Cardiac muscle cell (in vitro differentiated cells and primary cell): ENCODE measurements around the gene PRKCH. TPM values are rescaled to one million over a fixed set of nuclear protein-coding genes. Genes with fewer than 3 reads are reported as not detected.
A peak's percentile ranks its signal among the peaks of the same experiment; 100 is the strongest.

Experiments used
- DNase-seq, 2 donors: peaks; one replicate each; pipeline versions ENCODE4 v3.0.0 to v3.0.0-alpha.2; 2010 to 2017; ENCODE audit warnings: low read depth in 1 of 2, low spot score in 1 of 2
- H3K27ac ChIP-seq: fragments of 200-600 bp; sonication (generic); 2 replicates; pipeline ENCODE4 v1.5.1; 2016
- H3K27me3 ChIP-seq: fragments of 200-600 bp; sonication (generic); 2 replicates; pipeline ENCODE4 v1.6.0; 2016; ENCODE audit warnings: control low read depth
- H3K36me3 ChIP-seq: fragments of 200-600 bp; sonication (generic); 2 replicates; pipeline ENCODE4 v1.5.1; 2016; ENCODE audit warnings: control low read depth
- H3K4me1 ChIP-seq: fragments of 200-600 bp; sonication (generic); 2 replicates; pipeline ENCODE4 v1.8.1; 2017; ENCODE audit warnings: low read depth, mild to moderate bottlenecking, mixed run types
- H3K4me3 ChIP-seq: fragments of 200-600 bp; sonication (generic); 2 replicates; pipeline ENCODE4 v1.5.1; 2016; ENCODE audit warnings: mild to moderate bottlenecking
- H3K9me3 ChIP-seq: fragments of 200-600 bp; sonication (generic); 2 replicates; pipeline ENCODE4 v1.5.1; 2017; ENCODE audit warnings: low read depth, mild to moderate bottlenecking, control low read depth
- polyA plus RNA-seq: library from polyadenylated mRNA; unstranded; fragments of >200 nt; fragmentation: Nextera tagmentation; extraction: Ambion mirVana; gene quantifications from 2 replicates; pipeline ENCODE4 v1.2.1, GENCODE V29; 2016
- total RNA-seq: library from RNA; depleted of rRNA; stranded (reverse); fragments of >200 nt; gene quantifications from 2 replicates; pipeline ENCODE4 v1.2.3, GENCODE V29; 2016
- TF ChIP-seq, protein P1 (sequence below): IDR thresholded peaks from 2 replicates; pipeline ENCODE4 v1.5.1; 2012; ENCODE audit warnings: low read depth, mild to moderate bottlenecking, low read length

PRKCH gene
- total and polyA plus RNA-seq, 2 experiments from 2014 or later, result 51.0 to 128 TPM

DNA sequence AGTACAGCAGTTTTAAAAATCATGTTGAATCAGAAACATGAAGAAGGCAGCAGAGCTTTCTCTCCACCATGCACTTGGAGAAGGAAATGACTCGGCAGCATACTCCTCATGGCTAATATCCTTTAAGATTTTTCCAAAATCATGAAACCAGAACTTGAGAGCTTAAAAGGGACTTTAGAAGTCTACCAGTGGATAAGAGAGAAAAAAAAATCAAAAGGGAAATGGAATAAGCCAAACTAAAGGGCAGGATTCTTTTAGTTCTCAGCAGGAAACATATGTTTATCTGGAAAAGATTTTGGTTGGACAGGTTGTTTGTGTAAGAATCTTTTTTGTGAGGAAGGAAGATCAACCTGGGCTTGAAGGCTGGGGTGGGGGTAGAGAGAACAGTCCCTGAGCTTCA, 111.8 kb downstream of the PRKCH start:
- TF ChIP-seq, protein P1, sequence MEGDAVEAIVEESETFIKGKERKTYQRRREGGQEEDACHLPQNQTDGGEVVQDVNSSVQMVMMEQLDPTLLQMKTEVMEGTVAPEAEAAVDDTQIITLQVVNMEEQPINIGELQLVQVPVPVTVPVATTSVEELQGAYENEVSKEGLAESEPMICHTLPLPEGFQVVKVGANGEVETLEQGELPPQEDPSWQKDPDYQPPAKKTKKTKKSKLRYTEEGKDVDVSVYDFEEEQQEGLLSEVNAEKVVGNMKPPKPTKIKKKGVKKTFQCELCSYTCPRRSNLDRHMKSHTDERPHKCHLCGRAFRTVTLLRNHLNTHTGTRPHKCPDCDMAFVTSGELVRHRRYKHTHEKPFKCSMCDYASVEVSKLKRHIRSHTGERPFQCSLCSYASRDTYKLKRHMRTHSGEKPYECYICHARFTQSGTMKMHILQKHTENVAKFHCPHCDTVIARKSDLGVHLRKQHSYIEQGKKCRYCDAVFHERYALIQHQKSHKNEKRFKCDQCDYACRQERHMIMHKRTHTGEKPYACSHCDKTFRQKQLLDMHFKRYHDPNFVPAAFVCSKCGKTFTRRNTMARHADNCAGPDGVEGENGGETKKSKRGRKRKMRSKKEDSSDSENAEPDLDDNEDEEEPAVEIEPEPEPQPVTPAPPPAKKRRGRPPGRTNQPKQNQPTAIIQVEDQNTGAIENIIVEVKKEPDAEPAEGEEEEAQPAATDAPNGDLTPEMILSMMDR, result no peak
- H3K4me1 ChIP-seq, result peaks cover 54% of the 10 kb centered on the region
- H3K9me3 ChIP-seq, result no peaks in the 10 kb centered on the region
- no peak for DNase-seq
- H3K27me3 ChIP-seq, result no peaks in the 10 kb centered on the region
- no peak overlapping the region for H3K27ac ChIP-seq
- no peak overlapping the region for H3K4me3 ChIP-seq
- H3K36me3 ChIP-seq, result no peaks in the 10 kb centered on the region

DNA sequence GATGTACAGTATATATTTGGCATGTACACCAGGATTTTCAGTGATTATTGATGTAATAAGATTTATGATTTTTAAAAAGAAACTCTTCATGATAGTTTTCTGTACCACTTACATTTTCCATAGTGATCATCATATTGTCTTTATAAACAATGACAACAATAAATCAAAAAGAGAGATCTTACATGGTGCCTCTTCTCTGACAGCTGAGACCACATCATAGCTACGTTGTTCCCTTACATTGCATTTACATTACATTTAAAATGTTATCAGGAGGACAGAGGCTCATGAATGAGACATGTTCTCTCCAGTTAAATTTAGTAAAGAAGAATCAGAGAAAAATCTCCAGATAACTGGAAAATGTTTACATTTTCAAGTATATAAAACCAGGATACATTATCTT, 112.4 kb downstream of the PRKCH start:
- TF ChIP-seq, protein P1, result no peak
- H3K4me1 ChIP-seq, result peaks cover 54% of the 10 kb centered on the region
- no peak overlapping the region for H3K4me3 ChIP-seq
- H3K36me3 ChIP-seq, result no peaks in the 10 kb centered on the region
- no peak for DNase-seq
- H3K9me3 ChIP-seq, result no peaks in the 10 kb centered on the region
- H3K27me3 ChIP-seq, result no peaks in the 10 kb centered on the region
- no peak overlapping the region for H3K27ac ChIP-seq

DNA sequence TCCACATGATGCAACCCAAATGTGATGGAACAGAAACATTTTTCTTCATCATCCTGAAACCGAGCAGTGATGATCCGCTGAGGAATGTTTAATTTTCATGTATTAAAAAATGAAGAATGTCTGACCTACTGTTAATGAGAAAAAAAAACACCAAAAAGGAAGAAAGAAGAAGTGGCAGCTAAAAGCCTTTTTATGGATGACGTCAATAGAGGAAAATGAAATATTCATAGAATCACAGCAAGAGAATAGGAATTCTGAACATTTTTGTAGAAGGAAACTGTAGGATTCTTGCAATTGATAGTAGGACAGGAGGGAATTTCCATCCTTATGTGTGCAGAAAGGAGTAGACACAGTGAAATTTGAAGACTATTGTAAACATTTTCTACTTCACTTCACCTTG, 112.9 kb downstream of the PRKCH start:
- no peak for DNase-seq
- Histone ChIP-seq H3K4me3 (no peak overlapping the region), H3K36me3 (no peaks in the 10 kb centered on the region), H3K9me3 (no peaks in the 10 kb centered on the region), H3K27me3 (no peaks in the 10 kb centered on the region), H3K4me1 (peaks cover 54% of the 10 kb centered on the region), H3K27ac (no peak overlapping the region)
- TF ChIP-seq, protein P1, result no peak

DNA sequence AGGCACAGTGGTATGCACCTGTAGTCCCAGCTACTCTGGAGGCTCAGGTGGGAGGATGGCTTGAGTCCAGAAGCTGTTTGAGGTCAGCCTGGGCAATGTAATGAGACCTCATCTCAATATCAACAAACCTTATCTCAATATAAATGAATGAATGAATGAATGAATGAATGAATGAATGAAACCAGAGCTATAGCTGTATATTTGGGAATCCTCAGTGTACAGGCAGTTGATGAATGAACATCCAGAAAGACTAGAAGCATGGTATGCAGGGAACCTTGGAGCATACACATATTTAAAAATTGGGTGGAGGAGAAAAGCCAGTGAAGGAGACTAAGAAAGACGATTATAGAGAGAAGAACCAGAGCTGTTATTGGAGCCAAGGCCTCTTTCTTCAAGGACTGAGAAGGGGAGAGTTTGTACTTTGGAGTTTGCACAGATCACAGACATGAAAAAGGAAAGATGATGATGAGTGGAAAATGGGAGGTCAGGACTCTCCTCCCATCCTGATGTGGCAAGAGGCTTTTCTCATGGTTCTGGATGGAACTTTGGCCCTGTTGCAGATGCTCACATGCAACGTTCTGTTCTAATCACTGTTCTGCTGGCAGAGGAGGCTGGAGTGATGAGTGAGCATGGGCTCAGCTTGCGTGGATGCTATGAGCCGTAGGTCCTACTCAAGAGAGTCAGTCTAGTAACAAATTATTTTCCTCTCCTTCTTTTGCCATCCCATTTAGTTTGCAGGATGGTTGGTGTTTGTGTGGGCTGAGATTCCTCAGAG, 114.4 kb downstream of the PRKCH start:
- Histone ChIP-seq H3K36me3 (no peaks in the 10 kb centered on the region), H3K9me3 (no peaks in the 10 kb centered on the region), H3K4me3 (no peak overlapping the region), H3K27me3 (no peaks in the 10 kb centered on the region), H3K27ac (no peak overlapping the region), H3K4me1 (peaks cover 53% of the 10 kb centered on the region)
- TF ChIP-seq, protein P1, result no peak
- DNase-seq, result peak in 1 of 2 donors; percentile 25

DNA sequence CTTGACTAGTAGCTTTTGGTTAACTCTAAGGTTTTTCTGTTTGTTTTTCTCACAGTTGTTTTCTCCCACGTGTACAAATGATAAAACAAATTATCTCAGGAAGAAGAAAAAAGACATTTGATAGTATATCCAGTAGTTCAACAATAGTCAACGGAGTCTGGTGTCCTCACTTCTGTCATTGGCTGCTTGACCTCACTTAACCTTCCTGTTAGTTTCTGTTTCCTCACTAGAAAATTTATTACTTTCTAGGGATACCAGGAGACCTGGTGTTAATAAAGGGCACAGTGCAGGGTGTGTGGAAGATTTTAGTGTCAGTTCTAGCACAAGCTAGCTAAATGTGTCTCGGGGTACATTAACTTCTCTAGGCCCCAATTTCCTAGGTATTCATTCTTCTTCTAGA, 116.0 kb downstream of the PRKCH start:
- peak overlapping the region; percentile 87 for H3K27ac ChIP-seq

More for the DNA sequence above, 116.0 kb downstream of the PRKCH start:
- Histone ChIP-seq H3K4me1 (peaks cover 45% of the 10 kb centered on the region), H3K4me3 (no peak overlapping the region), H3K9me3 (no peaks in the 10 kb centered on the region), H3K36me3 (no peaks in the 10 kb centered on the region), H3K27me3 (no peaks in the 10 kb centered on the region)
- DNase-seq, result no peak
- TF ChIP-seq, protein P1, result no peak
